NCI-H2171 treated with DMSO at 0.1 percent for 48 hours (cell line): Measurements from ENCODE around the gene OTOP3.
A peak's percentile ranks its signal among the peaks of the same experiment; 100 is the strongest.

ENCODE experiments used
- DNase-seq: peaks from one replicate; lab custom pipeline; 2025; lab: John Stamatoyannopoulos, UW

OTOP3 gene

DNA sequence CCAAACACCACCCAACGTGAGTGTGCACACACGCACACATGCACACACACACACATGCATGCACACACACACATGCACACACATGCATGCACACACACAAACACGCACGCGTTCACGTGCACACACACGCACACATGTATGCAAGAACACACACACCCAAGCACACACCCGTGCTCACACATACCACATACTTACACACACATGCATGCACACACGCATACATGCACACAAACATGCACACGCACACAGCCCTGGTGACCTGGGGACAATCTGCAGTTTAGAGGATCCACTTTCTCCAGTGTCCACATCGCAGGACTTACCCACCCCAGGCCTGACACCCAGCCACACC, 18.9 kb upstream of the OTOP3 start:
- DNase-seq: no peak

- no peak for DNase-seq
These were observed 18.3 kb upstream of the OTOP3 start for GRCh38 chr17:74917430-74917829.

DNA sequence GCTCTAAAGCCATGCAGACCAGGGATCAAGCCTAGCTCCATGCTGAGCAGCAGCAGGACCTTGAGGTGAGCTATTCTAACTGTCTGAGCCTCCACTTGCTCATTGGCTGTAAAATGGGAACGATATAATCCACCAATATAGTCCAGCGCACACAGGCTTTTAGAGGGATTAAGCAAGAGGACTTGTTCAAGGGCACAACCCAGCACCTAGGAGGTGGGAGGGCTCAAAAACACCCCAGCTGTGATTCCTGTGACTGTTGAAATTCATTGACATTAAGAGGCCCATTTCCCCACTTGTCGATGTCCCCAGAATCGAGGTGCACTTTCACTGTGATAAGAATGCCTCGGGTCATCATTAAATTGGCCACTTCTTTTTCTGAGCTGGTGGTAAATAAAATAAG, 16.8 kb upstream of the OTOP3 start:
- DNase-seq: no peak

DNA sequence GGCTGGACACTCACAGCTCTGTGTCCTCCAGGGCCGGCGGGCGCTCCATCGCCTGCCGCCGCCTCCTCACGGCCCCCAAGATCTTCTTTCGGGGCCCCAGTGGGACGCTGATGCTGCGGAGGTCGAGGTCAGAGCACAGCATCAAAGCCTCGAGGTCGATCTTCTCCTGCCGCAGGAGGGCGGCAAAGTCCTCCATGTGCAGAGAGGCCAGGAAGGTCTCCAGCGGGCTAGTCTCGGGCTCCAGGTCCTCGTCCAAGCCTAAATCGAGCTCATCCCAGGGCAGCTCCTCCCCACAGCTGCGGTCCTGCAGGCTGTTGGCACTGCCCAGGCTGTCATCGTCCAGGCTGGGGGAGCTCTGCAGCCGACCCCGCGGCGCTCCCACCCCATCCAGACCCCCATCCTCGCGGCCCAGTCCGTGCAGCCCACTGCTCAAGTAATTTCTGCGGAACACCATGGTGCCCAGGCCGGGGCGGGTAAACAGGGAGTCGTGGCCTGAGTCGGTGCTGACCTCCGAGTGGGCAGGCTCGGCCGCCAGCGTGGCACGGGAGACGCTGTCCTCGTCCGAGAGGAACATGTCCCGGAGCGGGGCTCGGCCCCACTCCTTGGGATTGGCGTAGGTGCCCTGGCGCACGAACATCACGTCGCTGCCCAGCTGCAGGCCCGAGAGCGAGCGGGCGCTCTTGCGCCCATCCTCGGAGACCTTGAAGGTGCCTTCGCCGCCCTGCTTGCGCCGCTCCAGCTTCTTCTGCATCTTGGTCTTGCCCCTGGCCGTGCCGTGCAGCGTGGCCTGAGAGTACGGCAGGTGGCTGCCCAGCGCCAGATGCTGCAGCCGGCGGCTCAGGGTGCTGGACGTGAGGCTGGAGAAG, 16.0 kb upstream of the OTOP3 start:
- no peak for DNase-seq

DNA sequence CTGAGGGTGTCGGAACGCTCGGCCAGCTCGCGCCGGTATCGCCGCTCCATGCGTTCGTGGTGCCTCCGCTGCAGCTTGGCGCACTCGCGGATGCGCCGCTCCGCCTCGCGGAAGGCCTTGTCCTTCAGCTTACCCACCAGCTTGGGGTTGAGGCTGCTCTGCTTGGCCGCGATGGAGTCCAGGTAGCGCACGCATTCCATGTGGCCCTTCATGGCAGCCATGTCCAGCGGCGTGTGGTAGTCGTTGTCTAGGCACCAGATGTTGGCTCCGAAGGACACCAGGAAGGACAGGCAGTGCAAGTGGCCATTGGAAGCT, 15.4 kb upstream of the OTOP3 start:
- no peak for DNase-seq

DNA sequence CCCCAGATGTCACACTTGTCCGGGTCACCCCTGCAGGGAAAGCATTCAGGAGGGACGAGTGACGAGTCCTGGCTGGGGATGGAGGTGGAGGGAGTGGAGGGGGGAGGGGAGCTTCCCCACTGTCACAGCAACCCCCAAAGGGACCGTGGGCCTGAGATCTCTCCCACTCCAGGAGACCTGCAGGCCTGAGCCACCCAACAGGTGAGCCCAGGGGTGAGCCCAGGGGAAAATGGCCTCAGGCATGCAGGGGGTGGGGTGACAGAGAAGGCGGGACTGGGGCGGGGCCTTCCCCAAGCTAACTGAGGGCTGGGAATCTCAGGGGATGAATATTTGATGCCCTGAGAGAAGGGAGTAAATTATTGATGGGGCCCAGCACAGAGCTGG, 15.1 kb upstream of the OTOP3 start:
- peak; percentile 78 for DNase-seq

- peak; percentile 78 for DNase-seq
These were observed 14.5 kb upstream of the OTOP3 start for GRCh38 chr17:74921026-74921681.

DNA sequence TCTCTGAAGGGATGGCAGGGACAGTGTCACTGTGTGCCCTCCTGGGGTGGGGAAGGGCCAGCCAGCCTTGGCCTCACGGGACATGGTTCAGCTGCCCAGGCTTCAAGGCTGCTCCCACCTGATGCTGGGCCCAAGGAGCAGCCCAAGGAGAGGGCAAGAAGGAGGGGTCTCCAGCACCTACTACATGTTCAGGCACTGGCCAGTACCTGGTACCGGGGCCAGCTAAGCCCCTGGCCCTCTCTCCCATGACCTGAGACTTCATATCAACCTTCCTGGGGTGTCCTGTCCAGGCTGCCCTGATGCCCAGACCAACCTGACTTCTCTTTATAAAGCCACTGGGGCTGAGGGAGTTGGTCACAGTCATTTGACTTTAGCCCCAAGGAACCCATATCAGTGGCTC, 13.9 kb upstream of the OTOP3 start:
- no peak for DNase-seq

- no peak for DNase-seq
These were observed 13.5 kb upstream of the OTOP3 start for GRCh38 chr17:74922172-74922571.

DNA sequence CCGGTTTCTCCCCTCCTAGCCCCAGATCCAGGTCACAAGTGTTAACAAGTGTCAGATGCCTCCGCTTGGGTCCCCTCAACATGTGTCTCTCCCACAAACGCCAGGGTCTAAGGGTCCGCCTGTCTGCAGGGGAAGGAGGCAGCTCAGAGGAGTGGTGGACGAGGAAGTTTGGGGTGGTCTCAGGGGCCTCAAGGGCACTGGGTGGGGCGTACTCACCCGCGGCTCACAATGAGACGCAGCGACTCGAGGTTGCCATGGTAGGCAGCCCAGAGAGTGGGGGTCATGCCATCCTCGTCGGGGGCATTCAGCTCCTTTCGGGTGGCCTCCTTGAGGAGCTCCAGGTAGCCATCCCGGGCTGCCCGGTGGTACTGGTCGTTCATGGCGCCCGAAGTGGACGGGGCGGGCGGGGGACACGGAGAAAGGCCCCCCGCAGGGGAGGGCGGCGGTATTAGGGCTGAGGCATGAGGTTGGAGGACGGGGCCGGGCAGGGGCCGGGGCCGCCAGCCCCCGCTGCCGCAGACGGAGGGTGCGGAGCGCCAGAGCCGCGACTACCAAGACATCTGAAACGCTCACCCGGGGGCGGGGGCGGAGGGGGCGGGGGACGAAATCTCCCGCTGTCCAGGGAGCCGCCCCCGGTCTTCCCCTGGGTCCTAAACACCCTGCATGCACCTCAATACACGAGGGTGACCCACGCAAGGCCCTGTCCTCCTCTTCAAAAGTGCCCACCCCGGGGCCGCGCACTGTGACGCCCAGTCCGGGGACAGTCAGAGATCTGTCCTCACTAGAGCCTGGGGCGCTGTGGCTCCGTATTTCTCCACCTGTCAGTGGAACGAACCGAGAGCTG, 12.8 kb upstream of the OTOP3 start, which contains the start of gene USH1G:
USH1G (minus strand) TSS at position 562 of the 844 bp plus-strand sequence; CDS start at position 380, 182 bp downstream.
- peak; percentile 38 for DNase-seq

- DNase-seq: peak; percentile 28
These were observed 12.0 kb upstream of the OTOP3 start for GRCh38 chr17:74923538-74924249.

GRCh38 chr17:74924250-74924948, 11.3 kb upstream of the OTOP3 start, which contains the start of gene OTOP2:
Gene OTOP2, plus strand, starts transcription at chr17:74924273. Its CDS starts 360 bp downstream, at chr17:74924633.
- DNase-seq: peak; percentile 34

DNA sequence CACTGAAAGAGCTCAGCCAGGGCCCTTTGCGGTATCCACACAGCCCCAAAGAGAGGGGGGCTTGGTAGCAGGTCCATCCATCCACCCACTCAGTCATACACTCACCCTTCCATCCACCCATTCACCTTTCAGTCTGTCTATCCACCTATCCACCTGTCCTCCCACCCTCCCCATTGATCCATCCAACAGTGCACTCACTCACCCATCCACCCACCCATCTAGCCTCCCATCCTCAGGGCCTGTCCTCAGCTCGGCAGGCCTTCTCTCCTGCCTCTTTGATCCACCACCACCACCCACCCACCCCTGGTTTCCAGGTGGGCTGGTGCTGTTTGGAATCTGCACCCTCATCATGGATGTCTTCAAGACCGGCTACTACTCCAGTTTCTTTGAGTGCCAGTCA, 10.5 kb upstream of the OTOP3 start:
- DNase-seq: no peak

GRCh38 chr17:74928786-74929185, 6.9 kb upstream of the OTOP3 start:
- no peak for DNase-seq

GRCh38 chr17:74930535-74931036, 5.1 kb upstream of the OTOP3 start:
- DNase-seq: no peak

DNA sequence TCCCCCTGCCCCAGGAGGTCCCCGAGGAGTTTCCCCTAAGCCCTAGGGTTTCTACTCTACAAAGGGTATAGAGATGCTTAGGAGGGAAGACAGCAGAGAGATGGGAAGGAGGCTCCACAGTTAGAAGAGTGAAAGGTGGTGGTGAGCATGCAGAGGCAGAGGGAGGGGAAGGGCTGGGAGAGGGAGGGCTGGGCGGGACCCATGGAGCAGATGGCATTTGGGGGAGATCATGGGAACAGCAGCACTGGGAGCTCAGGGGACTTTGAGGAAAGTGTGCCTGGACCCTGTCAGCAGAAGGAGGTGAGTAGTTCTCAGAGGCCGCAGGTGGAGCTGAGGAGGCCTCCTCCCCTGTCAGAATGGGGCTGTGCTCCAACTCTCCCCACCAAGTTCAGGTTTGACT, 650 bp upstream of the OTOP3 start:
- peak; percentile 24 for DNase-seq

DNA sequence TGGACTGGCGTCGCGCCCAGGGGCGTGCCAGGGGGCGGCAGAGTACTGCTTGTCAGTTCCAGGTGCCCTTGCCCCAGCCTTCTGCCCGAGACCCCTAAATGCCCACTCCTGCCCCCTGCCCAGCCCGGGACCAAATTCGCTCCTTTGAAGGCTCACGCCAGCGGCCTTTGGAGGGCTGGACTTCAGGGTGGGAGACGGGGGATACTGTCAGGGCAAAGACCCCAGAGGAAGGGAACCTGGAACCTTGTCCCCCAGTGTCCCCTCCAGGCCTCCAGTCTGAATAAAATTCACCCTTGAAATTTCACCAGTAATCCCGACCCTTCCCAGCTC, 737 bp downstream of the OTOP3 start:
- DNase-seq: no peak

GRCh38 chr17:74937064-74938051, 1.7 kb downstream of the OTOP3 start:
- DNase-seq: no peak

DNA sequence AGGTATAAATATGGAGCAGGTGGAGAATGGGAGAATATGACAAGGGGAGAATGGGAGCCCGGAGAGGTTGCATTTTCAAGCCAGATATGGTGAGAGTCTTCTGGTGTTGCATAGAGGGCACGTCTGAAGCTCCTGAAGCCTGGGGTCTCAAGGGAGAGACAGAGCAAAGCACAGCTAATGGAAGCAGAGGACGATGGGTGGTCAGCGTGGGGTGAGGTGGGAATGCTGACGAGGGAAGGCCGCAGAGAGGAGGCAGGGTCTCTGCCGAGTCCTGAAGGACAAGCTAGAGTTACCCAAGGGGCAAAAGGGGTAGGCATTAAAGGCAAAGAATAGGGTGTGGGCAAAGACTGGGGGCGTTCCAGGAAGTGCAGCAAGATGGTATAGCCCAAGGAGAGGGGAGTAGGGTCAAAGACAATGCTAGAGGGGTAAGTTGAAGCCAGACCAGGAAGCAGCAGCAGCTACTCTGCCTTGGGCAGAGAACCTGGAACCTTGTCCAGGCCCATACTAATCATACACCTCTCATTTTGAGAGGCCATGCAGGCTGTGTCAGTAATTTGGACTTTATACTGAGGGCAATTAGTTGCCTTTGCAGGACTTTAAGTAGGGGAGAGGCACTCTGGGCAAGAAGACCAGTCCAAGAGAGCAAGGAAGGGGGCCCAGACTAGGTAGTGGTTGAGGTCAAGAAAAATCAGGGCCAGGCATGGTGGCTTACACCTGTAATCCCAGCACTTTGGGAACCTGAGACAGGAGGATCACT, 2.7 kb downstream of the OTOP3 start:
- no peak for DNase-seq
